Measurements from ENCODE around the gene PRRT4. TPM values are rescaled to one million over a fixed set of nuclear protein-coding genes. Genes with fewer than 3 reads are reported as not detected.

Gene PRRT4
- total and polyA plus RNA-seq, 3 donors from 2014 or later: 0.16 to 1.1 (median 1.1) TPM

GRCh38 chr7:128390871-128391565, 29.5 kb upstream of the PRRT4 start:
- Histone ChIP-seq H3K4me1 (peaks cover 3% of the 10 kb centered on the region), H3K27ac (no peak overlapping the region), H3K9me3 (no peaks in the 10 kb centered on the region), H3K36me3 (ENCODE audit: low read depth, missing control alignments) (no peaks in the 10 kb centered on the region), H3K4me3 (no peak overlapping the region), H3K27me3 (no peaks in the 10 kb centered on the region)
- no peak for DNase-seq
- TF ChIP-seq CTCF (IDR thresholded peaks at IDR 0.05): no peak
- TF ChIP-seq POLR2A (IDR thresholded peaks at IDR 0.05): no peak
- intact Hi-C loops (cut with DNase I; ENCODE audit: low total_unique reads): no loop called here
- WGBS, 2 donors: 92 to 94% methylated on average over 3 of the region's 3 CpGs

DNA sequence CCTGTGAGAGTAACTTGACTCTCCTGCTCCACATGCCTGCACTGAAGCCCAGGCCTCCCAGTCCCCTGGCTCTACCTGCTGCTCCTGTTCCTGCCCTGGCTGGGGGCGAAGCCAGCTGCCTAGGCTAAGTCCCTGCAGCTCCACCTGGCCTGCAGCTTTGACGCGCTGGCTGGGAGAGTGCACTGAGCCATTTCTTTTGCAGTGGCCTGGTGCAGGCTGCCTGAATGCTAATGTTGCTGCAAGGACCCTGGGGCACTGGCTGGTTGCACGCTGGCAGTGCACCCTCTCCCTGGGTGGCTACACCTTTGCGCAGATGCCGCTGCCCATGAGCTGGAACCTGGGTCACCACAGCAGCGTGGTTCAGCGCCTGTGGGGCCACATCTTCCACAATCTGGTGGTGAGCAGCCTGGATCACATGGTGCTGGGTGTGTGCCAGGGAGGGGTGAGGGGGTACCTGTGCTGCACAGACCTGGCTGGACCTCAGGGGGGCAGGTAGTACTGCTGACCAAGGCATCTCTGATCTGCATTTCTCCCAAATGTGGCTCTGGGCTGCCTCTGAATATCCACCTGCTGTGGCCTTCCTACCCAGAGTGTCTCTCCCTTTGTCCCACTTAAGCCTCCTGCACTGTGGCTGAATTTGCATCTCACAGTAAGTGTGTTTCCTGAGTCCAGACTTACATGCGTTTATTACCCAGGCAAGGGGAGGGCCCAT, 28.3 kb upstream of the PRRT4 start:
- WGBS, 2 donors: 44 to 90% methylated on average over 1 to 9 of the region's 9 CpGs
- no peak overlapping the region for H3K4me3 ChIP-seq
- intact Hi-C loops (cut with DNase I; ENCODE audit: low total_unique reads): no loop called here
- no peak for DNase-seq
- H3K27me3 ChIP-seq: no peaks in the 10 kb centered on the region
- no peak overlapping the region for H3K27ac ChIP-seq
- no peak for TF ChIP-seq CTCF (IDR thresholded peaks at IDR 0.05)
- no peak for TF ChIP-seq POLR2A (IDR thresholded peaks at IDR 0.05)
- peaks cover 3% of the 10 kb centered on the region for H3K4me1 ChIP-seq
- H3K9me3 ChIP-seq: no peaks in the 10 kb centered on the region
- H3K36me3 ChIP-seq (ENCODE audit: low read depth, missing control alignments): no peaks in the 10 kb centered on the region

DNA sequence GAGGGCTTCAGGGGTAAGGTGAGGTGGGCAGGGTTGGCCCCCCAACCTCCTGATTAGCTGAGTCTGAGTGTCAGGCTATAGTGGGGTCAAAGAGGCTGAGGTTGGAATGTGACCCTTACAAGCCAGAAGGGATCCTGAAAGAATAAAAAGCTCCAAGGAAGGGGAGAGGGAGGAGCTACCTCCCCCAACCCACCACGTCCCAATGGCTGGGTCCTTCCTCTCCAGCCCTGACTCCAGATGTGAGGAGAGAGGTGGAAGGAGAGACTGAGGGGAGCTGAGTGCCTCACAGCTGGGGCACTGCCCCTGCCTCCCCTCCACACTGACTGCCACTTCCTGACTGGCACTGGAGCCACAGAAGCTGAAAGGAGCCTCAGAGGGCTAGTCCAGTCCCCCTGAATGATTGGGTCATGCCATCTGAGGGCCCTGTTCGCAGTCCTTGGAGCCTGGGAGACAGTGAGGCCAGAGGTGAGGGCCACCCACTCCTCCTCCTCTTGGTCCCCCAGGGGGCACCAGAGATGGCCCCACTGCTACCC, 27.7 kb upstream of the PRRT4 start:
- Histone ChIP-seq H3K27ac (no peak overlapping the region), H3K9me3 (no peaks in the 10 kb centered on the region), H3K27me3 (no peaks in the 10 kb centered on the region), H3K4me3 (no peak overlapping the region), H3K36me3 (ENCODE audit: low read depth, missing control alignments) (no peaks in the 10 kb centered on the region), H3K4me1 (peaks cover 3% of the 10 kb centered on the region)
- 38 to 60% methylated on average over 1 to 2 of the region's 2 CpGs for WGBS, 2 donors
- no peak for DNase-seq
- TF ChIP-seq POLR2A (IDR thresholded peaks at IDR 0.05) (no peak), CTCF (IDR thresholded peaks at IDR 0.05) (no peak)
- intact Hi-C loops (cut with DNase I; ENCODE audit: low total_unique reads): no loop called here

- TF ChIP-seq POLR2A (IDR thresholded peaks at IDR 0.05) (no peak), CTCF (IDR thresholded peaks at IDR 0.05) (no peak)
- no peak for DNase-seq
These were observed 26.6 kb upstream of the PRRT4 start for GRCh38 chr7:128388145-128388485.

More at GRCh38 chr7:128388145-128388485, 26.6 kb upstream of the PRRT4 start:
- H3K9me3 ChIP-seq: no peaks in the 10 kb centered on the region
- H3K4me3 ChIP-seq: no peak overlapping the region
- peaks cover 3% of the 10 kb centered on the region for H3K4me1 ChIP-seq
- H3K27me3 ChIP-seq: no peaks in the 10 kb centered on the region
- intact Hi-C loops (cut with DNase I; ENCODE audit: low total_unique reads): no loop called here
- 38 to 56% methylated on average over 3 of the region's 3 CpGs for WGBS, 2 donors
- no peak overlapping the region for H3K27ac ChIP-seq
- no peaks in the 10 kb centered on the region for H3K36me3 ChIP-seq (ENCODE audit: low read depth, missing control alignments)

All from testis (tissue), 3 donors.